GM19025 (cell line): ENCODE results near the gene NOP53.
"Not testable (repeated sequence)": the region's sequence is repeated elsewhere in the genome, so short reads cannot be mapped to it uniquely, and the experiment has no call there.

ENCODE experiments used
- ATAC-seq: cut with Tn5 transposase; IDR thresholded peaks from one replicate; pipeline ENCODE4 v1.9.1; 2021; ENCODE audit warnings: mild to moderate bottlenecking, low read depth, moderate library complexity; ENCODE audit not compliant: unreplicated experiment

NOP53 gene

DNA sequence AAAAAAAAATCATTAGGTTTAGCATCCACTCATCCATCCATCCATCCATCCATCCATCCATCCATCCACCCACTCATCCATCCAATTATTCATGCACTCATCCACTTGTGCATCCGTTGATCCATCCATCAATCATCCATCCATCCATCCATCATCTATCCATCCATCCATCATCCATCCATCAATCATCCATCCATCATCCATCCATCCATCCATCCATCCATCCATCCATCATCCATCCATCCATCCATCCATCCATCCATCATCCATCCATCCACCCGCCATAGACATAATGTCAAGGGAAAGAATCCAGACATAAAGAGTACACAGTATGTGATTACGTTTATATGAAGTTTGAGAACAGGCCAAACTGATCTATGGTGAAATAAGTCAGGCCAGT is 24.2 kb downstream of the NOP53 start:
- no peak for ATAC-seq

- not testable (repeated sequence) for ATAC-seq
Observed at GRCh38 chr19:47771291-47771690, 25.9 kb downstream of the NOP53 start.

GRCh38 chr19:47776568-47776967 is 31.2 kb downstream of the NOP53 start:
- ATAC-seq = no peak

- ATAC-seq = not testable (repeated sequence)
Observed at GRCh38 chr19:47777245-47778048, 32.1 kb downstream of the NOP53 start.

- ATAC-seq = peak; percentile 77
Observed at GRCh38 chr19:47778049-47778953, 33.0 kb downstream of the NOP53 start, which contains the start of gene SELENOW. TSS of gene SELENOW (plus strand) at chr19:47778703. CDS start at chr19:47778786, 83 bp downstream.

DNA sequence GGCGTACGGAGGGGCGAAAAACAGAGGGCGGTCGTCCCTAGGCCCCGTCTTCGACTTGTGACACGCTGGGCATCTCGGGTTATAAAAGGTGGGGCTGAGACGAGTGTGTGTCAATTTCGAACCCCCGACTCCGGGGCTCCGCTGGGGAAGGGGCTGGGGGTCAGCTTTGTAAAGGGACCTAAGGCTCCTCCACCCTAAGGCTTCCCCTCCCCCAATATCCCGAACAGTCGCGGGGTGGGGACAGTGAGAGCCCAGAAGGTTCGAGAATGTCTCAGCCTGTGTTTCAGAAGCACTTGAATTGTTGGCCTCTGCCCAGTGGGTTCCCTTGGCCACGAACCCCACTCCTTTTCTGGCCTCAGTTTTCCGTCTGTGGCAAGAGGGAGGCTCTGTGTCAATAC is 33.6 kb downstream of the NOP53 start:
- ATAC-seq = no peak

GRCh38 chr19:47779524-47780214 is 34.3 kb downstream of the NOP53 start:
- no peak for ATAC-seq

- no peak for ATAC-seq
Observed at GRCh38 chr19:47780215-47780551, 34.8 kb downstream of the NOP53 start.

GRCh38 chr19:47781590-47782262 is 36.4 kb downstream of the NOP53 start:
- no peak for ATAC-seq

GRCh38 chr19:47786566-47786965 is 41.2 kb downstream of the NOP53 start:
- no peak for ATAC-seq

DNA sequence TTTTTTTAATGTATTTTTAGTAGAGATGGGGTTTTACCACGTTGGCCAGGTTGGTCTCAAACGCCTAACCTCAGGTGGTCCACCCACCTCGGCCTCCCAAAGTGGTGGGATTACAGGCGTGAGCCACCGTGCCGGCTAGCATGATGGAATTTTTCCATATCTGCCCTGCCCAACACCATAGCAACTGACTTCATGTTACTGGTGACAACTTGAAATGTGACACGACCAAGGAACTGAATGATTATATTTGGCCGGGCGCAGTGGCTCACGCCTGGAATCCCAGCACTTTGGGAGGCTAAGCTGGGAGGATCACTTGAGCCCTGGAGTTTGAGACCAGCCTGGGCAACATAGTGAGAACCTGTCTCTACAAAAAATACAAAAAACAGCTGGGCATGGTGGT is 42.0 kb downstream of the NOP53 start:
- ATAC-seq = not testable (repeated sequence)

- ATAC-seq = not testable (repeated sequence)
Observed at GRCh38 chr19:47789811-47790210, 44.5 kb downstream of the NOP53 start.

DNA sequence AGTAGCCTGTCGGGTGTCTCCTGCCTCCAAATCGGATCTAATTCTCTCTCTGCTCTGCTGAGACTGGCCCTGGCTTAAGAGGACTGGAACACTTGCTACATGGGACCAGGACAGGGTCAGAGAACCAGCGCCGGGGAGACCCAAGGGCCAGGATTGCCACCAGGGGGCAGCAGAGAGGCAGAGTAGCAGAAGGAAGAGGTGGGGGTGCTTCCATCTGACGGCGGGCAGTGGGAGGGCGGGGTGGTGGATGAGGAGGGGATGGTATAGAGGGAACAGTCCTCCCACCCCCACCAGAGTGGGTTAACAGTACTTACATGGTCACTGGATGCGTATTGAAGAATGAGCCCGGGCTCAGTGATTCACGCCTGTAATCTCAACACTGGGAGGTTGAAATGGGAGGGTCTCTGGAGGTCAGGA is 45.1 kb downstream of the NOP53 start:
- no peak for ATAC-seq

DNA sequence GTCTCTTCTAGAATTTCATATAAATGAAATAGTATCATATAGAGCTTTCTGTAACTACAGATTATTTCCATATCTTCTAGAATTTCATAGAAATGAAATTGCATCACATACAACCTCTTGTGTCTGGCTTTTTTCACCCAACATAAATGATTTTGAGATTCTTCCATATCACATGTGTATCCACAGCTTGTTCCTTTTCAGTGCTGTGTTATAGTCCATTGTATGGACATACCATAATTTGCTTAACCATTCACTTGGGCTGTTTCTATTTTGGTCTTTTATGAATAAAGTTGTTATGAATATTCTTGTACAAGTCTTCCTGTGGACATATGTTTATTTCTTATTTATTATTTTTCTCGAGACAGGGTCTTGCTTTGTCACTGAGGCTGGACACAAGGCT is 47.3 kb downstream of the NOP53 start:
- no peak for ATAC-seq

- no peak for ATAC-seq
Observed at GRCh38 chr19:47794526-47794925, 49.2 kb downstream of the NOP53 start.

GRCh38 chr19:47796785-47797184 is 51.4 kb downstream of the NOP53 start:
- no peak for ATAC-seq

DNA sequence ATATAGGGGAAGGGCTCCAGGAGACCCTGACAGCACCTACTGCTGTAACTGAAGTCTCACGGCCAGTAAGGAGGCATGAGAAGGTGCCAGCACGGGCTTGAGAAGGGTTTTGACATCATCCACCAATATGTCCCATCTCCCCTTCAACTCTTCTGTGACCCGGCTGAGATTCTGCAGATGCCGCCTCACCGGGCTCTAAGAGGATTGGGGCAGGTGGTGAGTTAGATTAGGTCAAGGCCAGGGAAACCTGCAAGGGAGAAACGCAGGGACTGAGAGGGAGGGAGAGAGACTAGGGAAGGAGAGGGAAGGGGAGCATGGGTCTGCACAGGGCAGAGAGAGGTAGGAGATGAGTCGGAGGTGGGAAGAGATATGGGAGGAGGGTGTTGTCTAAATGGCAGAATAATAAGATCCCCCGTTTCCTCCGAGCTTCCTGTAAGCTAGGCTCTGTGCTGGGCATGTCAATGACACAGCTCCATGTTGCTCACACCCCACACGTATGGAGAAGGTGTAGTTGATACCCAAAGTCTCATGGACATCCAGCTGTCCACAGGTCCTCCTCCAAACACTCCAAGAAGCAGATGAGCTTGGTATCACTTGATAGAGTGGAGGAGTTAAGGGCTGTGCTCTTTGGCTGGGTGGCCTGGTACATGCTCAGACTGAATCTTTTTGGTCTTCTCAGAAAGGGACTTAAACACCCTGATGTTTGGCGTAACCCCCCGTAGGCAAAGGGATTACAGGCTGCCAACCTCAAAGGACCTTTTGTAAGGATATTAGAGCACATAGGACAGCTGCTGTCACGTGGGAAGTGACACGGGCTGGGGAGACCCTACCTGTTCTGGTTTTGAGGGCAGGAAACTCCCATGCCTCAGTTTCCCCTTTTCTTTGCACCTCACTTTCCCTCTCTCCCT is 52.9 kb downstream of the NOP53 start:
- no peak for ATAC-seq

DNA sequence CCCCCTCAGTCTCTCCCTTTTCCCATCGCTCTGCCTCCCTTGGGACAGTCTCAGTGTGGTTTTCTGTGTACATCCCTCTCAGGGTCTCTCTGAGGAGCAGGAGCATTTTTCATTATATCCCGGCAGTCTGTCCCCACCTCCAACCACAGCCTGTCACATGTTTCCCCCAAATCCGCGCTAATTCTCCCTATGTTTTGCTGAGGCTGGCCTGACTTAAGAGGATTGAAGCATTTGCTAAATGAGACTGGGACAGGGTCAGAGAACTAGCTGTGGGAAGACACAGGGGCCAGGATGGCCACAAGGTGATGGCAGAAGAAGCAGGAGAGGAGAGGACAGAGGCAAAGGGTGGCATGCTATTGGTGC is 53.5 kb downstream of the NOP53 start:
- no peak for ATAC-seq

- no peak for ATAC-seq
Observed at GRCh38 chr19:47801270-47801669, 55.9 kb downstream of the NOP53 start.
